K562 (cell line): Measurements from ENCODE around the gene SLC19A1. TPM values are rescaled to one million over a fixed set of nuclear protein-coding genes. Genes with fewer than 3 reads are reported as not detected.

ENCODE experiments used
- CBFA2T3 ChIP-seq: fragments of 450-650 bp; IDR thresholded peaks from 2 replicates; pipeline ENCODE4 v1.6.1; 2017
- DACH1 ChIP-seq: fragments of 450-650 bp; IDR thresholded peaks from 2 replicates; pipeline ENCODE4 v1.6.1; 2018; ENCODE audit not compliant: partially characterized antibody
- ETV1 ChIP-seq: fragments of 450-650 bp; conservative IDR thresholded peaks from 2 replicates; pipeline ENCODE4 v1.6.1; 2016; ENCODE audit warnings: missing genetic modification characterization, control low read depth, low read depth, missing compliant biosample characterization
- FOXP1 ChIP-seq: sonication (generic); formaldehyde crosslinking; IDR thresholded peaks from 2 replicates; pipeline ENCODE4 v1.8.0; 2022; ENCODE audit warnings: mild to moderate bottlenecking, missing genetic modification reagents
- JUND ChIP-seq, 2 experiments: IDR thresholded peaks; 2 replicates in 1 of 2; 3 replicates in 1 of 2; pipeline ENCODE4 v1.6.1; 2011; ENCODE audit warnings: borderline replicate concordance in 2 of 2, low read depth in 2 of 2, low read length in 2 of 2, improper control_type of control experiment in 1 of 2, missing biosample characterization in 1 of 2, missing genetic modification characterization in 1 of 2, missing genetic modification reagents in 1 of 2
- NCOA4 ChIP-seq: fragments of 450-650 bp; IDR thresholded peaks from 2 replicates; pipeline ENCODE4 v1.6.1; 2018; ENCODE audit warnings: mild to moderate bottlenecking; ENCODE audit not compliant: partially characterized antibody
- RBM14 ChIP-seq: fragments of 200-400 bp; formaldehyde crosslinking; IDR thresholded peaks from 2 replicates; pipeline ENCODE4 v1.6.1; 2018; ENCODE audit warnings: low read depth, mild to moderate bottlenecking, low read length, moderate library complexity, borderline replicate concordance; ENCODE audit not compliant: insufficient read depth
- SIX5 ChIP-seq, 2 experiments: IDR thresholded peaks; 2 replicates each; pipeline ENCODE4 v1.6.1; 2011; ENCODE audit warnings: low read length in 2 of 2, borderline replicate concordance in 1 of 2, low read depth in 1 of 2, mild to moderate bottlenecking in 1 of 2, moderate library complexity in 1 of 2; ENCODE audit not compliant: insufficient read depth in 1 of 2
- TRIM24 ChIP-seq, 2 experiments: fragments of 450-650 bp; IDR thresholded peaks; 2 replicates each; pipeline ENCODE4 v1.6.1; 2016
- TSC22D4 ChIP-seq: fragments of 450-650 bp; IDR thresholded peaks from 2 replicates; pipeline ENCODE4 v1.6.1; 2016; ENCODE audit warnings: missing genetic modification characterization, missing biosample characterization, control low read depth
- XRCC5 ChIP-seq: fragments of 200-400 bp; formaldehyde crosslinking; IDR thresholded peaks from 2 replicates; pipeline ENCODE4 v1.6.1; 2017; ENCODE audit warnings: low read depth, mild to moderate bottlenecking, low read length
- ZNF212 ChIP-seq: fragments of 450-650 bp; formaldehyde crosslinking; IDR thresholded peaks from 2 replicates; pipeline ENCODE4 v1.4.0; 2020; ENCODE audit warnings: mild to moderate bottlenecking
- ZNF24 ChIP-seq: fragments of 450-650 bp; IDR thresholded peaks from 2 replicates; pipeline ENCODE4 v1.6.1; 2016
- ZNF324 ChIP-seq: fragments of 250-450 bp; sonication (Bioruptor Pico); IDR thresholded peaks from 2 replicates; pipeline ENCODE4 v1.4.0; 2020; ENCODE audit warnings: mild to moderate bottlenecking
- polyA plus RNA-seq, 8 experiments: library from polyadenylated mRNA; depleted of rRNA in 4 of 8; stranded (reverse) in 5 of 8; unstranded in 3 of 8; fragments of >200 nt; fragmentation: Nextera tagmentation in 2 of 8; fragmentation: Illumina TruSeq in 1 of 8; extraction: Ambion mirVana in 2 of 8; extraction: Trizol in 1 of 8; gene quantifications; 2 replicates each; pipeline versions ENCODE4 v1.2.1 to v1.2.3, GENCODE V29; 2011 to 2014; ENCODE audit warnings: inconsistent platforms in 1 of 8, missing spikeins in 1 of 8
- total RNA-seq, 7 experiments: library from RNA; depleted of rRNA in 6 of 7; stranded (reverse); fragments of >200 nt in 6 of 7; fragmentation: Illumina TruSeq in 2 of 7; extraction: Trizol in 2 of 7; gene quantifications; 2 replicates each; pipeline versions ENCODE4 v1.2.1 to v1.2.3, GENCODE V29; 2011 to 2021; ENCODE audit warnings: low replicate concordance in 1 of 7
- TF ChIP-seq, protein P1 (sequence below), 2 experiments: IDR thresholded peaks; 2 replicates each; pipeline ENCODE4 v1.6.1; 2012; ENCODE audit warnings: improper control_type of control experiment in 2 of 2, low read depth in 2 of 2, low read length in 2 of 2, borderline replicate concordance in 1 of 2
- TF ChIP-seq, protein P2 (sequence below): fragments of 200-400 bp; formaldehyde crosslinking; IDR thresholded peaks from 2 replicates; pipeline ENCODE4 v1.6.1; 2017; ENCODE audit warnings: mild to moderate bottlenecking, low read depth, low read length, moderate library complexity
- TF ChIP-seq, protein P3 (sequence below): fragments of 250-450 bp; sonication (Bioruptor Pico); IDR thresholded peaks from 2 replicates; pipeline ENCODE4 v1.8.0; 2021; ENCODE audit warnings: mild to moderate bottlenecking, moderate library complexity
- TF ChIP-seq, protein P4 (sequence below), 2 experiments: IDR thresholded peaks in 1 of 2; conservative IDR thresholded peaks in 1 of 2; 2 replicates each; pipeline ENCODE4 v1.6.1; 2016; ENCODE audit warnings: low read depth in 2 of 2, mild to moderate bottlenecking in 1 of 2, missing compliant biosample characterization in 1 of 2, missing genetic modification characterization in 1 of 2, moderate library complexity in 1 of 2

SLC19A1 gene
- total and polyA plus RNA-seq, 9 of the 15 experiments (the other 6 are each of a cell fraction or from before 2014, with no cell fraction given), result 0.65 to 88.7 (median 12.0) TPM

DNA sequence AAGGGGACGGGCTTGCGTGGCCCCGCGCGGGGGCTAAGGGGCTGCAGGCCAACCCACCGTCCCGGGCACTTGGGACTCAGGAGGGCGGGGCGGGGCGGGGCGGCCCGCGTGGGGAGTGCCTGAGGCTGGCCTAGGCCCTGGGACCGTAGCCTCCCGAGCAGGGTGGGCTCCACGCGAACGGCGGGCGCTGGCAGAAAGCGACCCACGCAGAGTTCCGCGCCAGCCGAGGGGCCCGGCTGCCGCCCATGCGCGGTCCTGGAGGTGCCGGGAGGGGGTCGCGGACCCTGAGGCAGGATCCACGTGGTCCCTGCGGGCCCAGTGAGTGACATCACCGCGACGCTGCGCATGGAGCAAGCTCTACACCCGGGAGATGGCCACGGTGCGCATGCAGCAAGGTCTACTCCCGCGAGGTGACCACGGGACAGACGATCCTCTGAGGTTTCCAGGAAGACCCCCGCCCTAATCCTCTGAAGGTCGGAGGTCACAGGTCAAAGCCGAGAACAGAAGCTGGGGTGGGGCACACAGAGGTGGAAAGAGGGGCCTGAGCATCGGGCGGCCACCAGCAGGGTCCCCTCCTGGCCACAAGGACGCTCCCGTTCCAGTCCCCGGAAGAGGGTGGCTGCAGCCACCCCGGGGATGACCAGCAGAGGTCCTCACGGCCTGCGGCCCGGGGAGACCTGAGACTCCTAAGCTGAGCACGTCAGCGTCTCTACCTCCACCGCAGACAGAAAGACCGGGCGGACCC lies 13.5 kb upstream of the SLC19A1 start (continued):
- peak; percentile 63 for TF ChIP-seq JUND (IDR thresholded peaks at IDR 0.05; ENCODE audit: borderline replicate concordance, low read depth, low read length)
- TF ChIP-seq JUND (tag; IDR thresholded peaks at IDR 0.05; ENCODE audit: borderline replicate concordance, low read depth, low read length), result no peak; the same call in 2 of the 3 replicates
- no peak for TF ChIP-seq DACH1
- TF ChIP-seq, protein P1, sequence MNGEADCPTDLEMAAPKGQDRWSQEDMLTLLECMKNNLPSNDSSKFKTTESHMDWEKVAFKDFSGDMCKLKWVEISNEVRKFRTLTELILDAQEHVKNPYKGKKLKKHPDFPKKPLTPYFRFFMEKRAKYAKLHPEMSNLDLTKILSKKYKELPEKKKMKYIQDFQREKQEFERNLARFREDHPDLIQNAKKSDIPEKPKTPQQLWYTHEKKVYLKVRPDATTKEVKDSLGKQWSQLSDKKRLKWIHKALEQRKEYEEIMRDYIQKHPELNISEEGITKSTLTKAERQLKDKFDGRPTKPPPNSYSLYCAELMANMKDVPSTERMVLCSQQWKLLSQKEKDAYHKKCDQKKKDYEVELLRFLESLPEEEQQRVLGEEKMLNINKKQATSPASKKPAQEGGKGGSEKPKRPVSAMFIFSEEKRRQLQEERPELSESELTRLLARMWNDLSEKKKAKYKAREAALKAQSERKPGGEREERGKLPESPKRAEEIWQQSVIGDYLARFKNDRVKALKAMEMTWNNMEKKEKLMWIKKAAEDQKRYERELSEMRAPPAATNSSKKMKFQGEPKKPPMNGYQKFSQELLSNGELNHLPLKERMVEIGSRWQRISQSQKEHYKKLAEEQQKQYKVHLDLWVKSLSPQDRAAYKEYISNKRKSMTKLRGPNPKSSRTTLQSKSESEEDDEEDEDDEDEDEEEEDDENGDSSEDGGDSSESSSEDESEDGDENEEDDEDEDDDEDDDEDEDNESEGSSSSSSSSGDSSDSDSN (IDR thresholded peaks at IDR 0.05; ENCODE audit: borderline replicate concordance in 1 of 2, low read depth in 2 of 2, low read length in 2 of 2), result peak; percentile 61 to 80; a peak in 3 of 4 replicates
- TF ChIP-seq SIX5 (IDR thresholded peaks at IDR 0.05; ENCODE audit: borderline replicate concordance in 1 of 2, insufficient read depth in 1 of 2, low read depth in 1 of 2, low read length in 2 of 2), result no peak
- peak; percentile 80 for TF ChIP-seq XRCC5
- TF ChIP-seq ZNF324 (CRISPR knock-in tag), result no peak
- TF ChIP-seq ZNF212, result no peak
- no peak for TF ChIP-seq TSC22D4 (tag)
- TF ChIP-seq, protein P2, sequence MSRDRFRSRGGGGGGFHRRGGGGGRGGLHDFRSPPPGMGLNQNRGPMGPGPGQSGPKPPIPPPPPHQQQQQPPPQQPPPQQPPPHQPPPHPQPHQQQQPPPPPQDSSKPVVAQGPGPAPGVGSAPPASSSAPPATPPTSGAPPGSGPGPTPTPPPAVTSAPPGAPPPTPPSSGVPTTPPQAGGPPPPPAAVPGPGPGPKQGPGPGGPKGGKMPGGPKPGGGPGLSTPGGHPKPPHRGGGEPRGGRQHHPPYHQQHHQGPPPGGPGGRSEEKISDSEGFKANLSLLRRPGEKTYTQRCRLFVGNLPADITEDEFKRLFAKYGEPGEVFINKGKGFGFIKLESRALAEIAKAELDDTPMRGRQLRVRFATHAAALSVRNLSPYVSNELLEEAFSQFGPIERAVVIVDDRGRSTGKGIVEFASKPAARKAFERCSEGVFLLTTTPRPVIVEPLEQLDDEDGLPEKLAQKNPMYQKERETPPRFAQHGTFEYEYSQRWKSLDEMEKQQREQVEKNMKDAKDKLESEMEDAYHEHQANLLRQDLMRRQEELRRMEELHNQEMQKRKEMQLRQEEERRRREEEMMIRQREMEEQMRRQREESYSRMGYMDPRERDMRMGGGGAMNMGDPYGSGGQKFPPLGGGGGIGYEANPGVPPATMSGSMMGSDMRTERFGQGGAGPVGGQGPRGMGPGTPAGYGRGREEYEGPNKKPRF, result no peak
- TF ChIP-seq TRIM24 (IDR thresholded peaks at IDR 0.05), result no peak
- TF ChIP-seq, protein P3, sequence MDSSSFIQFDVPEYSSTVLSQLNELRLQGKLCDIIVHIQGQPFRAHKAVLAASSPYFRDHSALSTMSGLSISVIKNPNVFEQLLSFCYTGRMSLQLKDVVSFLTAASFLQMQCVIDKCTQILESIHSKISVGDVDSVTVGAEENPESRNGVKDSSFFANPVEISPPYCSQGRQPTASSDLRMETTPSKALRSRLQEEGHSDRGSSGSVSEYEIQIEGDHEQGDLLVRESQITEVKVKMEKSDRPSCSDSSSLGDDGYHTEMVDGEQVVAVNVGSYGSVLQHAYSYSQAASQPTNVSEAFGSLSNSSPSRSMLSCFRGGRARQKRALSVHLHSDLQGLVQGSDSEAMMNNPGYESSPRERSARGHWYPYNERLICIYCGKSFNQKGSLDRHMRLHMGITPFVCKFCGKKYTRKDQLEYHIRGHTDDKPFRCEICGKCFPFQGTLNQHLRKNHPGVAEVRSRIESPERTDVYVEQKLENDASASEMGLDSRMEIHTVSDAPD, result no peak
- TF ChIP-seq CBFA2T3, result no peak
- no peak for TF ChIP-seq ZNF24
- no peak for TF ChIP-seq RBM14
- peak; percentile 84 for TF ChIP-seq ETV1 (tag)
- TF ChIP-seq NCOA4, result no peak
- peak; percentile 88 for TF ChIP-seq FOXP1 (CRISPR knock-in tag)
- TF ChIP-seq, protein P4, sequence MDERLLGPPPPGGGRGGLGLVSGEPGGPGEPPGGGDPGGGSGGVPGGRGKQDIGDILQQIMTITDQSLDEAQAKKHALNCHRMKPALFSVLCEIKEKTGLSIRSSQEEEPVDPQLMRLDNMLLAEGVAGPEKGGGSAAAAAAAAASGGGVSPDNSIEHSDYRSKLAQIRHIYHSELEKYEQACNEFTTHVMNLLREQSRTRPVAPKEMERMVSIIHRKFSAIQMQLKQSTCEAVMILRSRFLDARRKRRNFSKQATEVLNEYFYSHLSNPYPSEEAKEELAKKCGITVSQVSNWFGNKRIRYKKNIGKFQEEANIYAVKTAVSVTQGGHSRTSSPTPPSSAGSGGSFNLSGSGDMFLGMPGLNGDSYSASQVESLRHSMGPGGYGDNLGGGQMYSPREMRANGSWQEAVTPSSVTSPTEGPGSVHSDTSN (CRISPR knock-in tag; IDR thresholded peaks at IDR 0.05; ENCODE audit: low read depth), result no peak
- TF ChIP-seq, protein P4 (tag; conservative IDR thresholded peaks at IDR 0.05; ENCODE audit: low read depth), result no peak
